ENCODE data around the gene RDH14. TPM values are rescaled to one million over a fixed set of nuclear protein-coding genes. Genes with fewer than 3 reads are reported as not detected.

Gene RDH14
- polyA plus RNA-seq, 2 of the 4 experiments (the other 2 are of a cell fraction) = 37.0 to 44.5 TPM

Small RNA genes lying within 50 kb of the gene (small RNA-seq; reads per million reads assigned to genes)
- gene RNU6-1215P = 0 reads per million in 6 experiments

Other genes starting within 250 kb of the RDH14 start
- gene NT5C1B, start 28.9 kb upstream of the RDH14 start, polyA plus RNA-seq (2011; rRNA removed) = not detected in 2 replicates
- not detected in 3 replicates for gene NT5C1B, start 28.9 kb upstream of the RDH14 start, polyA plus RNA-seq (2017; fragmentation: RNase III; extraction: RNeasy Plus Mini Kit Qiagen cat#74134 plus additional on column Dnase treatment)

All from A549 (cell line).